Fibroblast of the conjunctiva (primary cell): ENCODE data around the gene SCAND1.
"Not testable (repeated sequence)": the region's sequence is repeated elsewhere in the genome, so short reads cannot be mapped to it uniquely, and the experiment has no call there.

Experiments used
- DNase-seq: peaks from one replicate; pipeline ENCODE4 v3.0.0-alpha.2; 2010; ENCODE audit warnings: low read depth

Gene SCAND1

DNA sequence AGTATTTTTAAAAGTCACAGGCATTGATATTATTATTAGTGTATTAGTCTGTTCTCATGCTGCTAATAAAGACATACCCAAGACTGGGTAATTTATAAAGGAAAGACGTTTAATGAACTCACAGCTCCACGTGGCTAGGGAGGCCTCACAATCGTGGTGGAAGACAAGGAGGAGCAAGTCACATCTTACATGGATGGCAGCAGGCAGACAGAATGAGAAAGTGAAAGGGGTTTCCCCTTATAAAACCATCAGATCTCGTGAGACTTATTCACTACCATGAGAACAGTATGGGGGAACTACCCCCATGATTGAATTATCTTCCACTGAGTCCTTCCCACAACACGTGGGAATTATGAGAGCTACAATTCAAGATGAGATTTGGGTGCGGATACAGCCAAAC is 5.0 kb upstream of the SCAND1 start:
- DNase-seq: not testable (repeated sequence)

DNA sequence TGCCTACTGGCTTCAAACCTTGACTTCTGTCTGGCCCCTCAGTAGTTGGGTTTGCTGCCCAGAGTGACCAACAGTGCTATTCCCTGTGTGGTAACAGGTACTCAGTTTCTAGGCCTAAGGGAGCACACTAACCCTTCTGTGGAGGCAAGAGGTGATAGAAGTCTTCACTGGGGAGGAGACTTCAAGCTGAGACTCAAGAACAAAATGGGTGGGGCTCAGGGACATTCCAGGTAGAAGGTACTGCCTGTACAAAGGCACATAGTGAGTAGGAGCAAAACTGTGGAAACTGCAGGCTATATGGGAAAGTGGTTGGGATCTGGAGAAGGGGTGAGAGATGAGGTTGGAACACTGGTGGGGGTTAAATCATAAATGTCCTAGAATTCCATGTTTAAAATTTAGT is 2.3 kb upstream of the SCAND1 start:
- no peak for DNase-seq

DNA sequence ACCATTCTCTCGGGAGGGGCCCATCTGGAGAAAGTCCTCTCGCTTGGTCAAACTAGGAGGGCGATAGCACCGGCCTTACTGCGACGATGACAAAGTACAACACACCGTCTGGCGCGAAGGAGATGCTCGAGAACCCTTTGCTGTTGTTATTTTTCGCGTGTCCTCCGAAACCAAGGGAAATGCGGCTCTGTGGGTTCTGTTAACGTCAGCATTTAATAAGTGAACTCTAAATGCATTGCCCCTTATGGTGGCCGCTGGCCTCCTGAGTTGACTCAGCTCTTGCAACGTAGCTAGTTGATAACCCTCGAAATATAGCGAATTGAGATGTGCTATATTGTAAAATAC is 577 bp upstream of the SCAND1 start:
- DNase-seq: no peak

DNA sequence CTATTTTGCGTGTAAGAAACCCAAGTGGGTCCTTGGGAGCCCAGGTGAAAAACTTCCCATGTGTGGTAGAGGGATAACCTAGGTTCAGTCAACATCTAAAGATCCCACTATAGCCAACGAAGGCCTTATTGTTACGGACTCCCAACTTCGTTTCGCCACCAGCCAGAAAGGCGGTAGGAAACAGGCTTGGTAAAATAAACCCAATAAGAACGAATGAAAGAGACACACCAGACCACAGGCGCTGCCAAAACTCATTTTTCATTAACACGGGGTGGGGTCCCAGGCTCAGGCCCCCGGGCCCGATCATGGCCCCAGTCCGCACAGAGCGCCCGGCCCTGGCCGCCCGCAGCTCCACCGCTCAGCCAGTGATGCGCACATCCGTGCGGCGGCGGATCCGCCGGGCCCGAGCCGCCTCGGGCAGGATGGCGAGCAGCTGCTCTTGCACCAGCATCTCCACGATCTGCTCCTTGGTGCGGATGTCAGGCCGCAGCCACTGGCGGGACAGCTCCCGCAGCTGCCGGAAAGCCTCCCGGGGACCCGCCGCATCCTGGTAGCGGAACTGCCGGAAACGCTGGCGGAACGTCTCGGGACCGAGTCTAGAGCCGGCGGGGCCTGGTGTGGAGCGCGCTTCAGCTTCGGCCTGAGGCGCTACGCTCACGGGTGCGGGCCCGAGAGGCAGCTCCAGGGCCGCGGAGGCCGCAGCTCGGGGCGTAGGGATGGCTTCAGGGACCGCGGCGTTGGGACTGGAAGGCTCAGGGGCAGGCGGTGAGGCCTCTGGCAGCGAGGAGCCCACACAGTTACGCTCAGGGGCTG is 709 bp downstream of the SCAND1 start:
- DNase-seq: no peak

DNA sequence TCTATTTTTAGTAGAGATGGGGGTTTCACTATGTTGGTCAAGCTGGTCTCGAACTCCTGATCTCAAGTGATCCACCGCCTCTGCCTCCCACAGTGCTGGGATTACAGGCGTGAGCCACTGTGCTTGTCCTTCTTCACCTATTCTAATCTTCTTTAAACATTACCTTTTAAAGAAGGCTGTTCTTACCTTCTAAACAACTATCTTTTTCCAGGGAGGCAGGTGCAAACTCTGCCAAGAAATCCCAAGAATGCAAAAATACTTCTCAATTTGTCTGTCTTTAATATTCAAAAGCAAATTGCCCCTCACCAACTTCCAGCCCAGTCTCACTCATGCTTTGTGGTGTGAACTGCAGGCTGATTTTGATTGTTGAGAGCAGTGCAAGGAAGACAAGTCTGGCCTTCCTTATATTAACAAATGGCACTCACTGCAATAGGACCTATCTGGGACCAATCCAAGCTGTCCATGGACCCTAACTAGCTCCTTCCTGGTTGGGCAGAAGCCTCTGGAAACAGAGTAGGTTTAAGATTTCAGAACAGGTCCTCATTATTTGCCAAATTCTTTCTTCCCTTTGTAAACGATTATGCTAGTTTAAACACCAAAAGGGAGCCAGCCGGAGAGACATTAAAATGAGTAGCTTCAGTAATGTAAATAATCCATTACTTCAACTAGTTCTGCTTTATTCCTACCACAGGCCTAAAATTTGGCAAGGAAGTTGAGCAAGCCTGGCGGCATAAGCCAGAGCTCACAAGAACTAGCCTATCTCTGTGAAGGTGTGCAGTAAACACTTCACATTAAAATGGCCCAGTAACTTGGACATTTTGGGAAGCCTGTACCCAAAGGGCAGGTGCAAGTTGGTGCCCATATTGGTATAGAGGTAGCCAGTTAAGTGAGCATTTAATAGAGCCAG is 1.6 kb downstream of the SCAND1 start:
- no peak for DNase-seq

DNA sequence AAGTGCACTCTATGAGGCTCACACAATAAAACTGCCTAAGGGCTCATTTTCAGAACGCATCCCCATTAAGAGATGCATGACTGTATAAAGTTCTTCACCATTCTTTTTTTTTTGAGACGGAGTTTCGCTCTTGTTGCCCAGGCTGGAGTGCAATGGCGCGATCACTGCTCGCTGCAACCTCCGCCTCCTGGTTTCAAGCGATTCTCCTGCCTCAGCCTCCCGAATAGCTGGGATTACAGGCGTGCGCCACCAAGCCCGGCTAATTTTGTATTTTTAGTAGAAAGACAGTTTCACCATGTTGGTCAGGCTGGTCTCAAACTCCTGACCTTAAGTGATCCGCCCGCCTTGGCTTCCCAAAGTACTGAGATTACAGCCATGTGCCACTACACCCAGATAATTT is 2.2 kb downstream of the SCAND1 start:
- not testable (repeated sequence) for DNase-seq

DNA sequence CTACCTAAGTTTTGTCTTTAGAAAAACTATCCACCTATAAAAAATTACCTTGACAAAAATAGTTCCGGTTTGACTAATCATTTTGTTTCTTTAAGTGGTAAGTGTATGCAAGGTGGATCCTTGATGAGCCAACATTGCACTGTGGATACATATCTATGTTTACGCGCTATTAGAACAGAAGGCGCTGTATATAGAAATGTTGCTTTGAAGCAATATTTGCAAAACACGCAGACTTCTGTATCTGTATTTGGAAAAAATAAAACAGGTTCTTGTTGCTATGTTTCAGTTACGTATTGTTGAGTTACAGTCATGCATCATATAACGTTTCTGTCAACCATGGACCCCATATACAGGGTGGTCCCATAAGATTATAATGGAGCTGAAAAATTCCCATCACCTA is 4.2 kb downstream of the SCAND1 start:
- DNase-seq: no peak

DNA sequence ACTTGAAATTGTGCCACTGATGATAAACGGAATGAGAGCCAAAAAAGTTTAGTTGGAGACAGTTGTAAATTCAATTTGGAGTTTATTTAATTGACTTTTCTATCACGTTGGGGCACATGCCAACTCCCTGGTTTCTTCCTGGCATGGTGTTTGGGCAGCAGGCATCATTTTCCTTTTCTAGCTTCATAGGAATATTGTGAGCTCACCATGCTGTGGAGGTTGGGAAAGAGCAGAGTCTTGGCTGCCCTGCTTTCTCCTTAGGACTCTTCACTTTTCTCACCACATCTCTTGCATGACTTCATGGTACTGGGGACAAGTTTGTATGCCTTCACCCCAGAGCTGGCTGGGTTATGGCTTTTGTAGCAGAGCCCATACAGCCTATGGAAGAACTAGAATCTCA is 6.4 kb downstream of the SCAND1 start:
- DNase-seq: no peak

DNA sequence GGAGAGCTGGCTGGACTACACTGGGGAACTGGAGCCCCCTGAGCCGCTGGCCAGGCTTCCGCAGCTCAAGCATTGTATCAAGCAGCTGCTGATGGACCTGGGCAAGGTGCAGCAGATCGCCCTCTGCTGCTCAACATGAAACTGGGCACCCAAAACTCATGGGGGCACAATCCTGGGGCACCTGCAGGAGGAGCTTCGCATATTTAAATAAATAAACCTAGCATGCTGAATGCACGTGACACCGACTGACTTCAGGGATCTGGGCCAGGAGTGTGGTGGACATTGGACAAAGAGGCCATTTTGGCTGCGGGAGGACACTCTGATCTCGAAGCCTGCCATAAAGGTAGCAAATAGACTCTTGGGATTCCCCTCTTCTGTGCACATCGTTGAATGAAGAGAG is 6.8 kb downstream of the SCAND1 start:
- DNase-seq: no peak

DNA sequence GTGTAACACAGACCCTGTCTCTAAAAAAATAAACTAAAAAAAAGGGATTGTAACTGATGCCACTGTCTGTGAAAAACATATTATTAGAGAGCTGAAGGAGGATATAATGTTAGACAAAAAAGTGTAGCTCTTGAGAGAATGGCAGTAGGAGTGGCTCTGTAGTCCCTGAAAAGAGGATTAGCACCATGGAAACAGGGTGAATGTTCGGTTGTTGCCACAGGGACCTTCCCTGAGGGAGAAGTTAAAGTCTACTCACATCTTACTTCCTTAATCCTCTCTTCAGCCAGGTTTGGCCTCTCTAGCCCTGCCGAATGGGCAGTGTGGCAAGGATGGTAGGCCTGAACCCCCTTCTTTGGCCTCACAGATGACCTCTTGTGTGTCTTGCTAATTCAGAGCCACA is 12.1 kb downstream of the SCAND1 start:
- DNase-seq: no peak

DNA sequence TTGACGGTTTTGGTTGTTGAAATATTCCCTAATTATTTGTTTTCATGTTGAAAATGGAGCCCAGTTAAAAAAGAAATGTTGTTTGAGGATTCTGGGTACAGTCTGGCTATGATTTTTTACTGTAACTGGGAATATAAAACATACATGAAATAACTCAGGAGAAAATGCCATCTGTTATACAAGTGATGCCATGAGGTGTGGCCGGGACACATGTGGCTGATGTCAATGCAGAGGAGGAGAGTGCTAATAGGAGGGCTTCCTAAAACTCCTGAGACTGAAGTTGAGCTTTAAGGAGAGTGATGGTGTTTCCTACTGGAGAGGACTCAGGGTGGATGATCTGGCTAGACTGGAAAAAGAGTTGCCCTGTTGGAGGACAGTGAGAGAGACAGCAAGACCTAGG is 12.7 kb downstream of the SCAND1 start:
- no peak for DNase-seq

DNA sequence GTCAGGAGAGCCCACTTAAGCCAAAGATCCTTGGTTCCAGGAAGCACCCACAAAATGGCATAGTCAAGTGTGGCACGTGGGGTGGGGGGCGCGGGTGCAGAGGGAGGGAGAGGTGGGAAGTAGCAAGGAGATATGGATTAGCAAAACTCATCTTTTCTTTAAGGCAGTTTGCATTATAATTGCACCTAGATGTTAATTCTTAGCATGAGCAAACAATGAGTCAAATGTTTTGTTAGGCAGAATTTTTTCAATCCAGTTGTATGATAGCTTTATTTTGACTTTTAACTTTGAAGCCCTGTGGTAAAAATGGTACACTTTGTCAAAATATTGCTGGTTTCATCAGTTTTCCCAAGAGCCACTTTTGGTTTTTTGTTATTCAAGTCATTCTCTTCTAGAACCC is 15.0 kb downstream of the SCAND1 start:
- no peak for DNase-seq

DNA sequence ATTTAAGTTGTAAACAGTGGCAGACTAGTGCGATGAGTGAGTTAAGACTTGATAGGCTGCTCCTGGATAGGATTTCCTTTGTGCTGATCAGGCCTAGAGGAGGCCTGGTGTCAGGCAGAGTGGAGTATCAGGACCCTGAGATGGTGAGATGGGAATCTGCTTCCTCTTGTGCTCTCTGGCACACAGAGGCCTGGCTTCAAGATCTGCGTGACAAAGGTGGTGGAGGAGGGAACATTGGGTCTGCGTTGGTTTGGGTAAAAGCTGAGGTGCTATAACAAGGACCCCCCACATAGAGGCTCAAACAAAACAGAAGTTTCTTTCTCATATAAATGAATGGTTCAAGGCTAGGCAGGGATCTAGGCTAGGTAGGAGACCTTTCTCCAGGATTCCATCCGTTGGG is 20.3 kb downstream of the SCAND1 start:
- DNase-seq: no peak

DNA sequence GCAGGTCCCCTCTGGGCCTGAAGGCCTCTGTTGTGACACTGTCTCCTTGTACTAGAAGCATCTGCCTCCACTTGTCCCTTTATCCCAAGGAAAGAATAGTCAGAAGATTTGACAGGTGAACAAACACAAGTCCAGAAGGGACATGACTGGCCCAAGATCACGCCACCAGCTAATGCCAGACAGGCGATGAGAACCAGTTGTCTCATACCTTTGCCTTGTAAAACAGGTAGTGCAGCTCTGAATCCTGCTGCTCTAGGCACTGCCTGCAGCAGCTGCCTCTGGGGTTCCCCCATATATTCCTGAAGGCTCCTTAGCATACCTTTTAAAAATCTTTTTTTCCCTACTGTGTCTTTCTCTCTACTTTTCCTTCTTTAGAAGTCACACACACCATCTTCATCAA is 25.0 kb downstream of the SCAND1 start:
- no peak for DNase-seq

DNA sequence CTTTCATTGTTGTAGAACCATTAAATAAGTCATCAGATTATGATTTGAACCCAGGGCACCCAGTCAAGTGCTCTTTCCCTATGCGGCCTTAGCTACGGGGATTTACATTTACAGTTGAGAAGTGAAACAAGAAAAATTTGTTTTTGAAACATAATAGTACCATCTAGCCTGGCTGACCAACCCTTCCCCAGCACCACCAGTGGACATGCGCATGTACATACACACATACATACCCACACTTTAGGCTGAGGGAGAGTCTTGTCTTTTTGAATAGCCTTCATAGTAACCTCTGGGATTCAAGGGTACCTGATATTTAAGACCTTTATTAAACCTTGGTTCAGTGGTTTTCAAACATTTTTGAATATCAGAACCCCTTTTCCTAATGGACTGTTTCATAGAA is 33.8 kb downstream of the SCAND1 start:
- DNase-seq: no peak

DNA sequence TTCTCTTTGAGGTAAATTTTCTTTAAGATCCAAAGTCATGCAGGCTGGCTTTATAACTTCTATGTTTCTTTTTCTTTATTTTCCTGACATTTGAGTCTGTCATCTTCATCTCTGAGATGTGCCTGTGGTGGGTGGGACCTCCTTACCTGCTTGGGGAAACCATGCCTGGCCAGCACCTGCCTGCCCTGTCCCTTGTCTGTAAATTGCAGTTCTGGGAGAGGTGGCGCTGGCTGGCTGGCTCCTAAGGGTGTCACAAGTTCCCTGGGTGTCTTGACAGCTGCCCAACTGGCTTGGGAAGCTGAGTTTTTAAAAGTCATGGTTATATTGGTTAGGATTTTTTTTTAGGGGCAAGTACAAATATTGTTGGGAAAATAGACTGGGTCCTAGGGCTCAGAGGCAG is 36.3 kb downstream of the SCAND1 start:
- DNase-seq: no peak

DNA sequence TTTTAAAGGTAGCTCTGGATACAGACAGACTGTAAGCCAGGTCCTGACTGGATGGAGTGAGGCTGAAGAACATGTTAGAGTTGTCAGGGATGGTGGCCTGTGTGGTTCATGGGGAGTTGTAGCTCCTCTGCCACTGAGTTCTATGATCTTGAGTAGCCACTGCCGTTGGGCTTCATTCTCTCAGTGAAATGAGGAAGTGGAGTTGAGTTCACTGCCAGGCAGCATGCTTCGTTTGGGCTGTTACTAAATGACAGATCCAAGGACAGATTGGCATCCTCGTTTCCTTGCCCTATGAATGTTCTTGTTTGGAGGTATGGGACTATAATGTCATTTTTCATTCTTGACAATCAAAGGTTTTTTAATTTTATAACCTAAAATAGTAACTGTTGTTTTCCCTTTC is 37.2 kb downstream of the SCAND1 start:
- DNase-seq: no peak

DNA sequence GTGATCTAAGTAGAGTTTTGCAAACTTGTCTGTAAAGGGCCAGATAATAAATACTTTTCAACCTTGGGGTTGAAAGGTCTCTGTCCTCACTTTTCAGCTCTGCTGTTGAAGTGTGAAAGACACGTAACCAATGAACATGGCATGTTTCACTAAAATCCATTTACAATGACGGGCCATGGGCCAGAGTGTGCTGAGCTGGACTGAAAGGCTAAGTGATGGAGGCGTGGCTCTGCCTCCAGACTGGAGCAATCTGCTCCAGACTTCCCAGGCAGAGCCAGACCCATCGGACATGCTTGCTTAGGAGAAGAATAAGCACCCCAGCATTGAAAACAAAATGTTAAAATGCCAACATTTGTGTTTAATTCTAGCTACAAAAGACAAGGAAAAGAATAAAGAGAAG is 41.4 kb downstream of the SCAND1 start:
- DNase-seq: no peak

DNA sequence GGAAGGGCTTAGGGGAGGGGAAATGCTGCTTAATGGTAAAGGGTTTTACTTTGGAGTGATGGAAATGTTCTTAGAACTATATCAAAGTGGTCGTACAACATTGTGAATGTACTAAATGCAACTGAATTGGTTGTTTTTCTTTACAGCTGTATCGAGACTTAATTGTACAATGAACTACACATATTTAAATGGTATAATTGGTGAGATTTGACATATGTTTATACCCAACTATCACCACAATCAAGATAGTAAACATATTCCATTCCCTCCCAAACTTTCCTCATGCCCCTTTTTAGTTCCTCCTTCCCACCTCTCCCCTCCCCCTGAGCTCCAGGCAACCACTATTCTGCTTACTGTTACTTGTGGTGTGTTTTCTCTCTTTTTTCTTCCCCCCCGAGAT is 44.0 kb downstream of the SCAND1 start:
- no peak for DNase-seq

DNA sequence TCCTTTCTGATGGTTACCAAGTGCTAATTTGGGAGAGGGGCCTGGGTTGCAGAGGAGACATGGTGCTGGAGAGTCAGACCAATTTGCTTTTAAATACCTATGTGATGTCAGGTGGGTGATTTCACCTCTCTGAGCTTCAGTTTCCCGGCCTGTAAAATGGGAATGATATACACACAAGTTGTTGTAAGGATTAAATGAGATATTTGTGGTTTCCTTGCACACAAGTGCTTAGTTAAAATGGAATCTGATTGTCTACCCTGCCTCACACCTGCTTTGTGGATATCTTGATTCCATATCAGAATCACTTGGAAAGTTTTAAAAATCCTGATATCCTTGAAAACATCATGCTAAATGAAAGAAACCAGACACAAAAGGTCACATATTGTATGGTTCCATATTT is 44.5 kb downstream of the SCAND1 start:
- no peak for DNase-seq

DNA sequence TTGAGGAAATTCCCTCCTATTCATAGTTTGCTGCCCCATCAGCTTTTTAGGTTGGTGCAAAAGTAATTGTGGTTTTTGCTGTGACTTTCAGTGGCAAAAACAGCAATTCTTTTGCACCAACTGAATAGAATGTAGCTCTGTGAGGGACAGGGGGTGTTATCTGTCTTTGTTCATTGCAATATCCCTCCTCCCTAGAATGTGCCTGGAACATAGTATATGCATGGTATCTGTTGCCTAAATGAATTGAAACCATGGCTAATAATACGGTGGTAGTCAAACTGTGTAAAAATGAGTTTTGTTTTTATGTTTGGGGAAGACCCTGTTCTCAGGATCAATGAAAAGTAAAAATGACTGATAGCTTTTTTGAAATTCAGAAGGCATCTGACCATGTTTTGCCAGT is 45.1 kb downstream of the SCAND1 start:
- no peak for DNase-seq

DNA sequence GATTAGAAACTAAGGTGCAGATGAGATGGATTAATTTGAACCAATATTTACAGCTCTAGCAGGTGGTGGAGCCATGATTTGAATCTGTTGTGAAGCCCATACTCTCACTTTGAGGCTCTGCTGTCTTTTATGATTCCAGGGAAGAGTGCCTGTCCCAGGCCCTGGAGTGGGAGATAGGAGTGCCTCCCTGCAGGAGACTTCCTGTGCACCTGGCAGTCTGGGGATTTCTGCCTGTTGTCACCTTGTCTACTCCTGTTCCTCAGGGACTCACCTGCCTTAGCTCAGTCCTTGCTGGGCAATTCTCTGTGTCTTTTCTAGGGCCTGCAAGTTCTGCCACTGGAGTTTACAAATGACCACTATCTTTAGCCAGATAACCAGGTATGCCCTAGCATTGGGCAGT is 46.3 kb downstream of the SCAND1 start:
- DNase-seq: no peak

DNA sequence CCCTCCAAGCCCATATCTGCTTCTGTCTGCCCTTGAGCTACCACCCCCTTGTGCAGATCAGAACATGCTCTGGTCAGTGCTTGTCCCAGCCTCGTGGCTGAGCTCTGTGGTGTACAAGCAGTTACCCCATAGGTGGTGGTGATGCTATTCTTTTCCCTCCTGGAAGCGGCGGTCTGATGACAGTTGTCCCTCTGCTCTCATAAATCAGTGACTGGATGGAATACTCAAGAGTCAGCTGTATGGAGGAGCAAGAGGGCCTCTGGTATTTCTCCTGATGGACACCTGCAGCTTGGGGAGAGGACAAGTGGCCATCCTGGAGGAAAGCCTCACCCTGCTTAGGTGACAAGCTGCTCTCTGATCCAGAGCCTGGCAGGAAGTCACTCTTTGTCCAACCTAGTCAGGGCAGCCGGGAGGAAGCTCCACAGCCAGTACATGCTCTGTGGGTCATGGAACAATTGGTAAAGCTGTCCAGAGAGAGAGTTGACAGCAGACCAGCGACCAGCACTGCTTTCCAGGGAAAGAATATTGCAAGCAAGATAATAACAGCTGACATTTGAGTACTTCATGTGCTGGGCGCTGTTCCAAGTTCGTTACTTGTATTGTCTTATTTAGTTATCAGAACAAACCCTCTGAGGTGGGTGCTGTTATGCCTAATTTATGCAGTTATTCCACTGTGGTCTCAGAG is 47.1 kb downstream of the SCAND1 start:
- no peak for DNase-seq
